Keratinocyte (primary cell): ENCODE measurements around the gene PRSS21.

Experiments used
- CTCF ChIP-seq, 3 experiments: IDR thresholded peaks in 1 of 3; conservative IDR thresholded peaks in 1 of 3; optimal IDR thresholded peaks in 1 of 3; 2 replicates in 2 of 3; 3 replicates in 1 of 3; pipeline versions ENCODE3 to v1.5.1; 2011; ENCODE audit warnings: low read length in 3 of 3, mild to moderate bottlenecking in 3 of 3, moderate library complexity in 2 of 3, control low read depth in 1 of 3, inconsistent platforms in 1 of 3; ENCODE audit not compliant: insufficient read depth in 2 of 3; ENCODE audit errors: extremely low read depth in 1 of 3
- EZH2 ChIP-seq: IDR thresholded peaks from one replicate; pipeline ENCODE4 v1.6.1; 2012; ENCODE audit warnings: inconsistent platforms, mild to moderate bottlenecking, low read length, moderate library complexity

DNA sequence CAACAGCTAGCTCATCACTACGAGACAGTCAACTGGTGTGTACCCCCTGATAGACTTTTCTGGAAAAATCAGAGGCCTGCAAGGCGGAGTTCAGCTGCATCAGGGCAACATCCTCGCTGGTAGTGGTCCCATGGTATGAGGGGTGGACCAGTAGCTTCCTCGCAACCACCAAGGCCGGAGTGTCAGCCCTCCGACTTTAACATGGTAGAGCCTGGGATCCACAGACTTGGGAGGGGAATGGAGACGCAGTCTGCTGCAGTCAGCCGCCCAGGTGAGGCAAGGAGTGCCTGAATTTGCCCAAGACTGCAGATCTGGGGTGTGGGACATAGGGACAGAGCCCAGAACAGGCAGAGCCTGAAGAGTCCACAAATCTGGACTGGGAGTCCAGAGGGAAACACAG is 26.5 kb downstream of the PRSS21 start:
- TF ChIP-seq CTCF (optimal IDR thresholded peaks at IDR 0.05 in 1 of 3, IDR thresholded peaks at IDR 0.05 in 1 of 3, conservative IDR thresholded peaks at IDR 0.05 in 1 of 3; ENCODE audit: extremely low read depth in 1 of 3, insufficient read depth in 2 of 3, low read length in 3 of 3) (no peak), EZH2 (no peak)
